Measurements from ENCODE around the gene BRD1. TPM values are rescaled to one million over a fixed set of nuclear protein-coding genes. Genes with fewer than 3 reads are reported as not detected.

The BRD1 gene
- total RNA-seq, 1 donor from 2014 or later = 14.9 TPM

GRCh38 chr22:49869086-49869830 is 41.6 kb upstream of the BRD1 start:
- no peak overlapping the region for H3K27ac ChIP-seq (replicated peaks)
- peaks cover 48% of the 10 kb centered on the region for H3K9me3 ChIP-seq (replicated peaks)

GRCh38 chr22:49867303-49868265 is 39.9 kb upstream of the BRD1 start:
- peaks cover 48% of the 10 kb centered on the region for H3K9me3 ChIP-seq (replicated peaks)
- intact Hi-C loops (cut with micrococcal nuclease) = no loop called here

More at GRCh38 chr22:49869086-49869830, 41.6 kb upstream of the BRD1 start:
- intact Hi-C loops (cut with micrococcal nuclease) = no loop called here
- Histone ChIP-seq H3K27me3 (ENCODE audit: low read depth) (no peaks in the 10 kb centered on the region), H3K36me3 (peaks cover 26% of the 10 kb centered on the region), H3K4me1 (no peaks in the 10 kb centered on the region), H3K4me3 (no peak overlapping the region)
- no peak for TF ChIP-seq CTCF (IDR thresholded peaks at IDR 0.05; ENCODE audit: borderline replicate concordance)
- DNase-seq = no peak

GRCh38 chr22:49866646-49867045 is 39.0 kb upstream of the BRD1 start:
- no peak for DNase-seq
- intact Hi-C loops (cut with micrococcal nuclease) = no loop called here
- no peak overlapping the region for H3K4me3 ChIP-seq
- peaks cover 26% of the 10 kb centered on the region for H3K36me3 ChIP-seq
- TF ChIP-seq CTCF (IDR thresholded peaks at IDR 0.05; ENCODE audit: borderline replicate concordance) = no peak
- no peak overlapping the region for H3K27ac ChIP-seq (replicated peaks)
- peaks cover 5% of the 10 kb centered on the region for H3K4me1 ChIP-seq
- H3K9me3 ChIP-seq (replicated peaks) = peaks cover 48% of the 10 kb centered on the region
- no peaks in the 10 kb centered on the region for H3K27me3 ChIP-seq (ENCODE audit: low read depth)

More at GRCh38 chr22:49867303-49868265, 39.9 kb upstream of the BRD1 start:
- no peak for TF ChIP-seq CTCF (IDR thresholded peaks at IDR 0.05; ENCODE audit: borderline replicate concordance)
- Histone ChIP-seq H3K27me3 (ENCODE audit: low read depth) (no peaks in the 10 kb centered on the region), H3K4me3 (no peak overlapping the region), H3K36me3 (peaks cover 26% of the 10 kb centered on the region), H3K4me1 (no peaks in the 10 kb centered on the region), H3K27ac (replicated peaks) (no peak overlapping the region)
- no peak for DNase-seq

- peaks cover 48% of the 10 kb centered on the region for H3K9me3 ChIP-seq (replicated peaks)
- intact Hi-C loops (cut with micrococcal nuclease) = no loop called here
Measured at GRCh38 chr22:49866134-49866533, 38.5 kb upstream of the BRD1 start.

More at GRCh38 chr22:49866134-49866533, 38.5 kb upstream of the BRD1 start:
- TF ChIP-seq CTCF (IDR thresholded peaks at IDR 0.05; ENCODE audit: borderline replicate concordance) = no peak
- Histone ChIP-seq H3K36me3 (peaks cover 26% of the 10 kb centered on the region), H3K27me3 (ENCODE audit: low read depth) (no peaks in the 10 kb centered on the region), H3K27ac (replicated peaks) (no peak overlapping the region), H3K4me1 (peaks cover 5% of the 10 kb centered on the region), H3K4me3 (no peak overlapping the region)
- DNase-seq = no peak

All from left ventricle myocardium inferior (tissue), 1 donor.